ENCODE data around the gene KRT83. TPM values are rescaled to one million over a fixed set of nuclear protein-coding genes. Genes with fewer than 3 reads are reported as not detected.
A peak's percentile ranks its signal among the peaks of the same experiment; 100 is the strongest.

The KRT83 gene
- polyA plus RNA-seq, 1 donor (not counting 4 experiments of a cell fraction or from before 2014, with no cell fraction given), result not detected

- peak overlapping the region in 1 of 3 experiments; percentile 22 for H3K4me3 ChIP-seq (ENCODE audit: control insufficient read depth in 2 of 3, extremely low read depth in 1 of 3, insufficient read depth in 2 of 3, low read depth in 1 of 3, low read length in 3 of 3)
- DNase-seq (ENCODE audit: low read depth, low spot score), result peak; percentile 96
- peaks cover 52% of the 10 kb centered on the region for H3K4me1 ChIP-seq (ENCODE audit: control insufficient read depth, extremely low read depth, insufficient read depth, low read length)
- no peak for TF ChIP-seq CTCF (optimal IDR thresholded peaks at IDR 0.05 in 1 of 3, IDR thresholded peaks at IDR 0.05 in 1 of 3, conservative IDR thresholded peaks at IDR 0.05 in 1 of 3; ENCODE audit: extremely low read depth in 1 of 3, insufficient read depth in 2 of 3, low read length in 3 of 3)
- peak overlapping the region; percentile 77 for H3K4me2 ChIP-seq (ENCODE audit: control insufficient read depth, extremely low read depth, insufficient read depth, low read depth, low read length)
- no peaks in the 10 kb centered on the region for H3K9me1 ChIP-seq (ENCODE audit: control insufficient read depth, extremely low read depth, insufficient read depth, low read length)
- H4K20me1 ChIP-seq (ENCODE audit: control insufficient read depth, extremely low read depth, insufficient read depth, low read length), result no peaks in the 10 kb centered on the region
- no peak overlapping the region for H2AFZ ChIP-seq (ENCODE audit: control insufficient read depth, low read length)
- no peaks in the 10 kb centered on the region for H3K9me3 ChIP-seq (ENCODE audit: control insufficient read depth, low read depth, low read length)
- peak overlapping the region; percentile 84 for H3K9ac ChIP-seq (ENCODE audit: control insufficient read depth, extremely low read depth, insufficient read depth, low read length)
- H3K36me3 ChIP-seq (ENCODE audit: control insufficient read depth in 2 of 2, extremely low read depth in 1 of 2, insufficient read depth in 2 of 2, low read length in 2 of 2), result no peaks in the 10 kb centered on the region
- no peak for FAIRE-seq
- no peaks in the 10 kb centered on the region for H3K27me3 ChIP-seq (ENCODE audit: control insufficient read depth, extremely low read depth, insufficient read depth, low read length)
- dilution Hi-C loops (cut with MboI; ENCODE audit: extremely low pct_ligation_motif_present, low sequenced_read_pairs), result no loop called here
- H3K79me2 ChIP-seq (ENCODE audit: control insufficient read depth, insufficient read depth, low read length), result no peaks in the 10 kb centered on the region
- peak overlapping the region; percentile 99 for H3K27ac ChIP-seq (ENCODE audit: control insufficient read depth, insufficient read depth, low read length)
These were observed 40.2 kb downstream of the KRT83 start for GRCh38 chr12:52280796-52281560.

GRCh38 chr12:52280319-52280795 lies 40.8 kb downstream of the KRT83 start:
- Histone ChIP-seq H3K27me3 (ENCODE audit: control insufficient read depth, extremely low read depth, insufficient read depth, low read length) (no peaks in the 10 kb centered on the region), H3K4me1 (ENCODE audit: control insufficient read depth, extremely low read depth, insufficient read depth, low read length) (peaks cover 46% of the 10 kb centered on the region), H3K79me2 (ENCODE audit: control insufficient read depth, insufficient read depth, low read length) (no peaks in the 10 kb centered on the region), H3K9me1 (ENCODE audit: control insufficient read depth, extremely low read depth, insufficient read depth, low read length) (no peaks in the 10 kb centered on the region), H3K27ac (ENCODE audit: control insufficient read depth, insufficient read depth, low read length) (peak overlapping the region; percentile 99), H3K9me3 (ENCODE audit: control insufficient read depth, low read depth, low read length) (no peaks in the 10 kb centered on the region), H4K20me1 (ENCODE audit: control insufficient read depth, extremely low read depth, insufficient read depth, low read length) (no peaks in the 10 kb centered on the region), H3K9ac (ENCODE audit: control insufficient read depth, extremely low read depth, insufficient read depth, low read length) (peak overlapping the region; percentile 84), H2AFZ (ENCODE audit: control insufficient read depth, low read length) (no peak overlapping the region), H3K4me2 (ENCODE audit: control insufficient read depth, extremely low read depth, insufficient read depth, low read depth, low read length) (peak overlapping the region; percentile 77), H3K36me3 (ENCODE audit: control insufficient read depth in 2 of 2, extremely low read depth in 1 of 2, insufficient read depth in 2 of 2, low read length in 2 of 2) (no peaks in the 10 kb centered on the region), H3K4me3 (ENCODE audit: control insufficient read depth in 2 of 3, extremely low read depth in 1 of 3, insufficient read depth in 2 of 3, low read depth in 1 of 3, low read length in 3 of 3) (peak overlapping the region in 1 of 3 experiments; percentile 22)
- DNase-seq (ENCODE audit: low read depth, low spot score) (peak; percentile 93), FAIRE-seq (peak; percentile 96)
- dilution Hi-C loops (cut with MboI; ENCODE audit: extremely low pct_ligation_motif_present, low sequenced_read_pairs), result no loop called here
- TF ChIP-seq EZH2 (IDR thresholded peaks at IDR 0.05; ENCODE audit: low read length), result no peak
- no peak for TF ChIP-seq CTCF (optimal IDR thresholded peaks at IDR 0.05 in 1 of 3, IDR thresholded peaks at IDR 0.05 in 1 of 3, conservative IDR thresholded peaks at IDR 0.05 in 1 of 3; ENCODE audit: extremely low read depth in 1 of 3, insufficient read depth in 2 of 3, low read length in 3 of 3)
